Vagina (tissue), 2 donors: ENCODE measurements around the gene C9orf50.

Experiments used
- CTCF ChIP-seq, 3 experiments: fragments of 450-650 bp in 2 of 3; fragments of 200-600 bp in 1 of 3; sonication (generic) in 1 of 3; IDR thresholded peaks; one replicate each; pipeline ENCODE4 v1.5.1; 2017 to 2019; ENCODE audit warnings: antibody characterized with exemption in 3 of 3, mild to moderate bottlenecking in 2 of 3, moderate library complexity in 2 of 3
- POLR2A ChIP-seq, 2 donors: fragments of 450-650 bp; IDR thresholded peaks; one replicate each; pipeline ENCODE4 v1.6.1; 2017; ENCODE audit warnings: antibody characterized with exemption in 2 of 2, mild to moderate bottlenecking in 2 of 2, moderate library complexity in 2 of 2

GRCh38 chr9:129624168-129624759 is 3.4 kb upstream of the C9orf50 start:
- no peak for TF ChIP-seq POLR2A (IDR thresholded peaks at IDR 0.05)
- TF ChIP-seq CTCF (IDR thresholded peaks at IDR 0.05): peak; percentile 36 to 54 (median 43)
